IPS DF 19.7 (cell line): Measurements from ENCODE around the gene CKS2.

Experiments
- DNase-seq: peaks from one replicate; pipeline ENCODE4 v3.0.0-alpha.2; 2013; ENCODE audit warnings: low read depth, low spot score

CKS2 gene

GRCh38 chr9:89350988-89351557 is 40.1 kb downstream of the CKS2 start:
- DNase-seq: no peak

- no peak for DNase-seq
Observed at GRCh38 chr9:89351584-89352300, 40.7 kb downstream of the CKS2 start.

- no peak for DNase-seq
Observed at GRCh38 chr9:89352451-89352850, 41.5 kb downstream of the CKS2 start.

- no peak for DNase-seq
Observed at GRCh38 chr9:89352874-89353649, 42.1 kb downstream of the CKS2 start.

- no peak for DNase-seq
Observed at GRCh38 chr9:89353989-89354388, 43.0 kb downstream of the CKS2 start.

GRCh38 chr9:89354471-89354870 is 43.5 kb downstream of the CKS2 start:
- no peak for DNase-seq

- DNase-seq: no peak
Observed at GRCh38 chr9:89356782-89357181, 45.8 kb downstream of the CKS2 start.

GRCh38 chr9:89357331-89358197 is 46.6 kb downstream of the CKS2 start:
- no peak for DNase-seq

- DNase-seq: no peak
Observed at GRCh38 chr9:89358376-89358916, 47.5 kb downstream of the CKS2 start.

- no peak for DNase-seq
Observed at GRCh38 chr9:89358985-89359384, 48.0 kb downstream of the CKS2 start.

- DNase-seq: no peak
Observed at GRCh38 chr9:89359751-89360261, 48.8 kb downstream of the CKS2 start.

- DNase-seq: no peak
Observed at GRCh38 chr9:89360465-89360864, 49.5 kb downstream of the CKS2 start.

GRCh38 chr9:89361031-89361430 is 50.0 kb downstream of the CKS2 start:
- DNase-seq: no peak

- no peak for DNase-seq
Observed at GRCh38 chr9:89361816-89362646, 51.0 kb downstream of the CKS2 start.

GRCh38 chr9:89362647-89363310 is 51.8 kb downstream of the CKS2 start:
- no peak for DNase-seq

GRCh38 chr9:89363311-89363670 is 52.3 kb downstream of the CKS2 start:
- DNase-seq: no peak

- no peak for DNase-seq
Observed at GRCh38 chr9:89363921-89364665, 53.1 kb downstream of the CKS2 start.

- DNase-seq: no peak
Observed at GRCh38 chr9:89364666-89365531, 53.9 kb downstream of the CKS2 start.
